GM18517 (cell line): ENCODE data around the gene ANGPTL8.

ENCODE experiments used
- ATAC-seq: cut with Tn5 transposase; IDR thresholded peaks from one replicate; pipeline ENCODE4 v1.9.1; 2021; ENCODE audit warnings: mild to moderate bottlenecking, moderate library complexity; ENCODE audit not compliant: unreplicated experiment

Gene ANGPTL8

GRCh38 chr19:11239377-11240000 lies at the start of gene ANGPTL8:
ANGPTL8 (plus strand) TSS chr19:11239619; CDS start chr19:11239638, 19 bp downstream.
- no peak for ATAC-seq

GRCh38 chr19:11190501-11190900 lies 48.9 kb upstream of the ANGPTL8 start:
- no peak for ATAC-seq

GRCh38 chr19:11191273-11191755 lies 48.1 kb upstream of the ANGPTL8 start:
- ATAC-seq = no peak

GRCh38 chr19:11191934-11192333 lies 47.5 kb upstream of the ANGPTL8 start:
- ATAC-seq = no peak

- ATAC-seq = no peak
These were observed 46.2 kb upstream of the ANGPTL8 start for GRCh38 chr19:11192957-11193939.

- no peak for ATAC-seq
These were observed 45.2 kb upstream of the ANGPTL8 start for GRCh38 chr19:11194173-11194572.

GRCh38 chr19:11194656-11195558 lies 44.5 kb upstream of the ANGPTL8 start:
- ATAC-seq = no peak

- no peak for ATAC-seq
These were observed 43.7 kb upstream of the ANGPTL8 start for GRCh38 chr19:11195681-11196080.

- no peak for ATAC-seq
These were observed 42.8 kb upstream of the ANGPTL8 start for GRCh38 chr19:11196406-11197287.

GRCh38 chr19:11197291-11198174 lies 41.9 kb upstream of the ANGPTL8 start, which contains the start of gene KANK2:
KANK2 (minus strand) TSS chr19:11197545; CDS start chr19:11194511, 3,034 bp downstream.
- peak; percentile 80 for ATAC-seq

GRCh38 chr19:11198175-11198534 lies 41.3 kb upstream of the ANGPTL8 start:
- no peak for ATAC-seq

- no peak for ATAC-seq
These were observed 40.5 kb upstream of the ANGPTL8 start for GRCh38 chr19:11198769-11199424.

- ATAC-seq = no peak
These were observed 39.9 kb upstream of the ANGPTL8 start for GRCh38 chr19:11199517-11199916.

GRCh38 chr19:11200015-11200574 lies 39.3 kb upstream of the ANGPTL8 start:
- no peak for ATAC-seq

- ATAC-seq = no peak
These were observed 38.5 kb upstream of the ANGPTL8 start for GRCh38 chr19:11200931-11201330.

- no peak for ATAC-seq
These were observed 37.6 kb upstream of the ANGPTL8 start for GRCh38 chr19:11201791-11202190.

- no peak for ATAC-seq
These were observed 36.8 kb upstream of the ANGPTL8 start for GRCh38 chr19:11202488-11203193.
